Prostate gland (tissue), 2 donors: ENCODE measurements around the gene PPP2R5A. TPM values are rescaled to one million over a fixed set of nuclear protein-coding genes. Genes with fewer than 3 reads are reported as not detected.

Source experiments
- DNase-seq: peaks from one replicate; pipeline ENCODE4 v3.0.0-alpha.2; 2019; ENCODE audit warnings: low spot score
- H3K27ac ChIP-seq, 2 donors: fragments of 200-600 bp; sonication (generic); 2 replicates each; pipeline ENCODE4 v1.5.1; 2017 to 2019
- H3K27me3 ChIP-seq: fragments of 200-600 bp; sonication (generic); replicated peaks from 2 replicates; pipeline ENCODE4 v1.5.1; 2019; ENCODE audit not compliant: insufficient read depth
- H3K36me3 ChIP-seq, 2 donors: fragments of 200-600 bp; sonication (generic); 1 replicate in 1 of 2; 2 replicates in 1 of 2; pipeline versions ENCODE4 v1.5.1 to v1.8.1; 2017 to 2019
- H3K4me1 ChIP-seq: fragments of 200-600 bp; sonication (generic); replicated peaks from 2 replicates; pipeline ENCODE4 v1.5.1; 2019
- H3K4me3 ChIP-seq, 2 donors: fragments of 200-600 bp; sonication (generic); 2 replicates each; pipeline ENCODE4 v1.5.1; 2017 to 2019
- H3K9me3 ChIP-seq: fragments of 200-600 bp; sonication (generic); 2 replicates; pipeline ENCODE4 v1.5.1; 2017
- CTCF ChIP-seq, 4 experiments: fragments of 200-600 bp in 2 of 4; fragments of 450-650 bp in 2 of 4; sonication (generic) in 2 of 4; IDR thresholded peaks; 1 replicate in 3 of 4; 2 replicates in 1 of 4; pipeline ENCODE4 v1.5.1; 2016 to 2019; ENCODE audit warnings: antibody characterized with exemption in 4 of 4, mild to moderate bottlenecking in 2 of 4, moderate library complexity in 2 of 4
- POLR2A ChIP-seq: fragments of 450-650 bp; IDR thresholded peaks from one replicate; pipeline ENCODE4 v1.6.1; 2016; ENCODE audit warnings: antibody characterized with exemption, mild to moderate bottlenecking
- POLR2AphosphoS5 ChIP-seq: sonication (generic); formaldehyde crosslinking; IDR thresholded peaks from one replicate; pipeline ENCODE4 v1.6.1; 2017; ENCODE audit warnings: antibody characterized with exemption
- WGBS: methylation state at CpG from one replicate; pipeline ENCODE4 v1.1.5; 2018; 5-methylcytosine and 5-hydroxymethylcytosine counted together
- intact Hi-C: fragments of 100-400 bp; cut with DNase I; formaldehyde crosslinking; loops from one replicate; pipeline ENCODE4 v1.14.2; 2022
- total RNA-seq, 2 donors: library from RNA; depleted of rRNA; stranded (reverse); fragments of >200 nt; gene quantifications; one replicate each; pipeline ENCODE4 v1.1.0, GENCODE V29; 2016

PPP2R5A gene
- total RNA-seq, 2 donors from 2014 or later: 33.5 to 49.5 TPM

GRCh38 chr1:212397171-212397570 lies 112.0 kb downstream of the PPP2R5A start:
- Histone ChIP-seq H3K9me3 (no peaks in the 10 kb centered on the region), H3K4me1 (no peaks in the 10 kb centered on the region), H3K27me3 (no peaks in the 10 kb centered on the region), H3K4me3 (no peak overlapping the region), H3K27ac (no peak overlapping the region), H3K36me3 (no peaks in the 10 kb centered on the region)
- TF ChIP-seq POLR2AphosphoS5: no peak
- TF ChIP-seq POLR2A: no peak
- TF ChIP-seq CTCF (IDR thresholded peaks at IDR 0.05): no peak
- DNase-seq: no peak
- intact Hi-C loops: no loop called here
- WGBS: 98% methylated on average over 1 of the region's 1 CpG

GRCh38 chr1:212401042-212401441 lies 115.8 kb downstream of the PPP2R5A start:
- Histone ChIP-seq H3K36me3 (no peaks in the 10 kb centered on the region), H3K4me3 (no peak overlapping the region), H3K27me3 (no peaks in the 10 kb centered on the region), H3K4me1 (no peaks in the 10 kb centered on the region), H3K27ac (no peak overlapping the region), H3K9me3 (no peaks in the 10 kb centered on the region)
- no peak for DNase-seq
- TF ChIP-seq CTCF (IDR thresholded peaks at IDR 0.05): no peak
- TF ChIP-seq POLR2A: no peak
- no peak for TF ChIP-seq POLR2AphosphoS5
- intact Hi-C loops: no loop called here
- 97% methylated on average over 4 of the region's 4 CpGs for WGBS

- Histone ChIP-seq H3K4me1 (no peaks in the 10 kb centered on the region), H3K4me3 (no peak overlapping the region), H3K36me3 (no peaks in the 10 kb centered on the region), H3K9me3 (no peaks in the 10 kb centered on the region), H3K27ac (no peak overlapping the region), H3K27me3 (no peaks in the 10 kb centered on the region)
- intact Hi-C loops: no loop called here
- WGBS: 87% methylated on average over 7 of the region's 7 CpGs
- no peak for DNase-seq
- TF ChIP-seq POLR2AphosphoS5 (no peak), CTCF (IDR thresholded peaks at IDR 0.05) (no peak)
Observed at GRCh38 chr1:212401838-212402582, 116.8 kb downstream of the PPP2R5A start.

- no peak for DNase-seq
- Histone ChIP-seq H3K4me1 (no peaks in the 10 kb centered on the region), H3K36me3 (no peaks in the 10 kb centered on the region), H3K9me3 (no peaks in the 10 kb centered on the region), H3K4me3 (no peak overlapping the region), H3K27me3 (no peaks in the 10 kb centered on the region), H3K27ac (no peak overlapping the region)
- no peak for TF ChIP-seq CTCF (IDR thresholded peaks at IDR 0.05)
- no peak for TF ChIP-seq POLR2A
- TF ChIP-seq POLR2AphosphoS5: no peak
- intact Hi-C loops: no loop called here
- WGBS: 88% methylated on average over 7 of the region's 7 CpGs
Observed at GRCh38 chr1:212402666-212403321, 117.6 kb downstream of the PPP2R5A start.

- intact Hi-C loops: no loop called here
- 94% methylated on average over 8 of the region's 8 CpGs for WGBS
- no peak for DNase-seq
- Histone ChIP-seq H3K4me1 (no peaks in the 10 kb centered on the region), H3K27me3 (no peaks in the 10 kb centered on the region), H3K36me3 (no peaks in the 10 kb centered on the region), H3K27ac (no peak overlapping the region), H3K4me3 (no peak overlapping the region), H3K9me3 (no peaks in the 10 kb centered on the region)
- TF ChIP-seq POLR2AphosphoS5: no peak
- TF ChIP-seq CTCF (IDR thresholded peaks at IDR 0.05): no peak
- TF ChIP-seq POLR2A: no peak
Observed at GRCh38 chr1:212410231-212410820, 125.1 kb downstream of the PPP2R5A start.
